Measurements from ENCODE around the gene FRMD7. TPM values are rescaled to one million over a fixed set of nuclear protein-coding genes. Genes with fewer than 3 reads are reported as not detected.

FRMD7 gene
- total RNA-seq, 1 experiment from 2014 or later: not detected

DNA sequence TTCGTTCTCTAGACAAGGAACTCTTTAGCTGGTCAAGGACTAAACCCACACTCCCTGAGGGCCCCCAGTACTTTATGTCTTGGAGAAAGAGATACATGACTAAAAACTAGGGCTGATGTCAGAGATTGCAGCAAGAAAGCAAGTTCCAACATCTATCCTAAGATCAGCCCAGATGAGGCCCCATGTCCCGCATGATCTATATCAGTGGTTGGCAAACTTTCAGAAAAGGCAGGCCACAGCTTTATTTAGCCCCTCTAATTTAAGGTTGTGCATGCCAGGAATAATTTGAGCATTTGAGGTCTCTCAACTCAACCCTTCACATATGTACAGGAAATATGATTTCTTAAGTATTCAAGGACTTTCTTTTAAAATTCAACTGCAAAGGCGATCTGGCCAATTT lies 44.1 kb upstream of the FRMD7 start:
- TF ChIP-seq CTCF (conservative IDR thresholded peaks at IDR 0.05): no peak
- Histone ChIP-seq H3T11ph (ENCODE audit: low read length) (no peak overlapping the region), H3K9me3 (ENCODE audit: control insufficient read depth, low read depth, low read length) (no peaks in the 10 kb centered on the region), H3K9ac (ENCODE audit: extremely low read depth, insufficient read length, low read length) (no peak overlapping the region), H3K14ac (ENCODE audit: insufficient read depth, low read length) (no peak overlapping the region), H3K27ac (ENCODE audit: insufficient read length, low read depth, low read length) (no peak overlapping the region), H3K4ac (ENCODE audit: low read depth, low read length) (no peak overlapping the region), H3K79me1 (ENCODE audit: insufficient read depth, low read depth, low read length, poor library complexity, severe bottlenecking) (no peaks in the 10 kb centered on the region), H4K8ac (replicated peaks; ENCODE audit: insufficient read length, low read depth, low read length) (no peak overlapping the region), H3K79me2 (ENCODE audit: insufficient read depth, low read length) (no peaks in the 10 kb centered on the region), H3K4me2 (ENCODE audit: insufficient read depth, insufficient read length, low read length) (no peak overlapping the region), H2BK12ac (ENCODE audit: insufficient read length, low read depth, low read length) (no peak overlapping the region), H2BK20ac (ENCODE audit: low read depth, low read length, poor library complexity, severe bottlenecking) (no peak overlapping the region), H2AFZ (ENCODE audit: low read length) (no peak overlapping the region), H3K4me1 (ENCODE audit: insufficient read depth, low read length) (no peaks in the 10 kb centered on the region), H3K27me3 (ENCODE audit: insufficient read depth, low read length) (no peaks in the 10 kb centered on the region), H3K23ac (ENCODE audit: insufficient read length, low read depth, low read length) (no peak overlapping the region), H3K18ac (ENCODE audit: insufficient read length, low read depth, low read length) (no peak overlapping the region), H4K5ac (ENCODE audit: insufficient read length, low read depth, low read length) (no peak overlapping the region), H2BK120ac (ENCODE audit: low read depth, low read length, poor library complexity, severe bottlenecking) (no peak overlapping the region), H2BK5ac (ENCODE audit: insufficient read length, low read length) (no peak overlapping the region), H3K23me2 (ENCODE audit: insufficient read length, low read depth, low read length, poor library complexity, severe bottlenecking) (no peaks in the 10 kb centered on the region), H2AK5ac (ENCODE audit: insufficient read length, low read length) (no peak overlapping the region), H4K20me1 (ENCODE audit: control insufficient read depth, insufficient read depth, insufficient read length) (no peaks in the 10 kb centered on the region), H3K56ac (ENCODE audit: insufficient read length, low read depth, low read length) (no peak overlapping the region), H2BK15ac (ENCODE audit: low read depth, low read length) (no peak overlapping the region), H4K91ac (ENCODE audit: insufficient read length, low read depth, low read length) (no peak overlapping the region)
- H3K27ac Mint-ChIP-seq: no peak overlapping the region
- H3K9me3 Mint-ChIP-seq: no peaks in the 10 kb centered on the region; a peak in 2 of 5 replicates
- WGBS (ENCODE audit: extremely low coverage, insufficient read length, low lambda C conversion rate): no CpG with 5 or more reads among the region's 3 CpGs
- H3K4me3 Mint-ChIP-seq: no peak overlapping the region
- no peaks in the 10 kb centered on the region for H3K27me3 Mint-ChIP-seq (ENCODE audit: low read depth)
- H3K4me1 Mint-ChIP-seq: peaks cover 6 to 7% of the 10 kb centered on the region in 2 experiments; a peak in 2 of 4 replicates
- DNase-seq: no peak
- peaks cover 0 to 4% (median 0%) of the 10 kb centered on the region in 3 experiments; a peak in 2 of 7 replicates for H3K36me3 Mint-ChIP-seq (ENCODE audit: insufficient read depth in 1 of 3, low read depth in 3 of 3)
